Mammary epithelial cell (primary cell): ENCODE data around the gene CLDN8.

Experiments used
- CTCF ChIP-seq, 2 donors: IDR thresholded peaks in 1 of 2; conservative IDR thresholded peaks in 1 of 2; 2 replicates each; pipeline ENCODE4 v1.5.1; 2011 to 2012; ENCODE audit warnings: inconsistent platforms in 2 of 2, low read length in 2 of 2, mild to moderate bottlenecking in 2 of 2, control low read depth in 1 of 2, low read depth in 1 of 2; ENCODE audit not compliant: insufficient read depth in 1 of 2; ENCODE audit errors: extremely low read depth in 1 of 2
- EZH2 ChIP-seq: IDR thresholded peaks from 2 replicates; pipeline ENCODE4 v1.6.1; 2012; ENCODE audit warnings: low read length, inconsistent platforms, borderline replicate concordance

GRCh38 chr21:30200000-30200399 lies 15.9 kb downstream of the CLDN8 start:
- no peak for TF ChIP-seq EZH2
- TF ChIP-seq CTCF (conservative IDR thresholded peaks at IDR 0.05 in 1 of 2, IDR thresholded peaks at IDR 0.05 in 1 of 2; ENCODE audit: extremely low read depth in 1 of 2, insufficient read depth in 1 of 2, low read depth in 1 of 2, low read length in 2 of 2), result no peak
